Activated naive CD4-positive, alpha-beta T cell treated with anti-CD3 and anti-CD28 coated beads, Interleukin-2, amount 50 U/mL, for 16 hours (primary cell): ENCODE data around the gene NTM.

Source experiments
- DNase-seq: peaks from one replicate; pipeline ENCODE4 v3.0.0-alpha.2; 2020

The NTM gene

GRCh38 chr11:131373756-131374155 lies 3.3 kb downstream of the NTM start:
- no peak for DNase-seq

- DNase-seq, result no peak
These were observed 5.0 kb downstream of the NTM start for GRCh38 chr11:131375421-131375820.

- DNase-seq, result no peak
These were observed 5.5 kb downstream of the NTM start for GRCh38 chr11:131375915-131376314.

- DNase-seq, result no peak
These were observed 8.5 kb downstream of the NTM start for GRCh38 chr11:131378931-131379330.

- DNase-seq, result no peak
These were observed 15.5 kb downstream of the NTM start for GRCh38 chr11:131385763-131386390.

GRCh38 chr11:131386408-131386807 lies 16.0 kb downstream of the NTM start:
- DNase-seq, result no peak

- no peak for DNase-seq
These were observed 17.6 kb downstream of the NTM start for GRCh38 chr11:131388030-131388429.

- DNase-seq, result no peak
These were observed 19.2 kb downstream of the NTM start for GRCh38 chr11:131389582-131389981.

GRCh38 chr11:131391176-131391575 lies 20.8 kb downstream of the NTM start:
- no peak for DNase-seq

- DNase-seq, result no peak
These were observed 22.3 kb downstream of the NTM start for GRCh38 chr11:131392528-131393255.

GRCh38 chr11:131393691-131394090 lies 23.3 kb downstream of the NTM start:
- no peak for DNase-seq

- DNase-seq, result no peak
These were observed 27.3 kb downstream of the NTM start for GRCh38 chr11:131397675-131398074.

- DNase-seq, result no peak
These were observed 31.6 kb downstream of the NTM start for GRCh38 chr11:131402040-131402439.

- no peak for DNase-seq
These were observed 33.6 kb downstream of the NTM start for GRCh38 chr11:131404010-131404409.

- no peak for DNase-seq
These were observed 37.7 kb downstream of the NTM start for GRCh38 chr11:131408025-131408640.

GRCh38 chr11:131409345-131409744 lies 38.9 kb downstream of the NTM start:
- DNase-seq, result no peak

- no peak for DNase-seq
These were observed 41.2 kb downstream of the NTM start for GRCh38 chr11:131411636-131412035.

- DNase-seq, result no peak
These were observed 41.6 kb downstream of the NTM start for GRCh38 chr11:131412061-131412460.

GRCh38 chr11:131413217-131413616 lies 42.8 kb downstream of the NTM start:
- no peak for DNase-seq

- DNase-seq, result no peak
These were observed 47.8 kb downstream of the NTM start for GRCh38 chr11:131418189-131418588.

- DNase-seq, result no peak
These were observed 50.8 kb downstream of the NTM start for GRCh38 chr11:131421066-131421855.

- no peak for DNase-seq
These were observed 51.6 kb downstream of the NTM start for GRCh38 chr11:131422029-131422428.

- no peak for DNase-seq
These were observed 52.1 kb downstream of the NTM start for GRCh38 chr11:131422496-131422895.

- no peak for DNase-seq
These were observed 53.3 kb downstream of the NTM start for GRCh38 chr11:131423688-131424087.
